Endothelial cell of umbilical vein (primary cell): ENCODE measurements around the gene IQGAP3. TPM values are rescaled to one million over a fixed set of nuclear protein-coding genes. Genes with fewer than 3 reads are reported as not detected.

Experiments
- BruUV-seq: library from RNA; stranded (reverse); fragments of 400-500 nt; replicated peaks from 2 replicates; lab custom pipeline; 2021; lab: Mats Ljungman, UMichigan
- CTCF ChIA-PET: fragments of 300-600, 350-600 bp; sonication (Branson Sonifier 250); formaldehyde crosslinking; loops from one replicate; lab custom pipeline; 2021; ENCODE audit warnings: antibody characterized with exemption, inconsistent platforms; lab: Charles Lee
- POLR2A ChIA-PET: fragments of 300-600, 350-600 bp; sonication (Branson Sonifier 250); formaldehyde crosslinking; loops from one replicate; lab custom pipeline; 2021; ENCODE audit warnings: antibody characterized with exemption, inconsistent platforms; lab: Charles Lee
- DNase-seq: peaks from one replicate; pipeline ENCODE4 v3.0.0-alpha.2; 2011; ENCODE audit warnings: low read depth, low spot score
- FAIRE-seq: peaks from 2 replicates; lab custom pipeline; 2011; peaks lifted over from hg19 to GRCh38; lab: Jason Lieb, UNC
- H2AFZ ChIP-seq: 2 replicates; pipeline ENCODE4 v1.6.0; 2012; ENCODE audit warnings: low read depth, low read length, control low read depth, inconsistent platforms
- H3K27ac ChIP-seq: 2 replicates; pipeline ENCODE4 v1.5.1; 2011; ENCODE audit warnings: low read depth, mild to moderate bottlenecking, control low read depth, low read length, moderate library complexity; ENCODE audit not compliant: insufficient read depth
- H3K27me3 ChIP-seq, 2 experiments: 2 replicates each; pipeline versions ENCODE4 v1.6.0 to v1.6.1; 2011; ENCODE audit warnings: low read length in 2 of 2, mixed read lengths in 1 of 2; ENCODE audit not compliant: control insufficient read depth in 2 of 2, insufficient read depth in 2 of 2
- H3K36me3 ChIP-seq, 2 experiments: 2 replicates in 1 of 2; 3 replicates in 1 of 2; pipeline ENCODE4 v1.5.1; 2011; ENCODE audit warnings: low read length in 2 of 2, mild to moderate bottlenecking in 1 of 2, moderate library complexity in 1 of 2; ENCODE audit not compliant: control insufficient read depth in 2 of 2, insufficient read depth in 2 of 2; ENCODE audit errors: extremely low read depth in 1 of 2
- H3K4me1 ChIP-seq: 3 replicates; pipeline ENCODE4 v1.5.1; 2011; ENCODE audit warnings: mild to moderate bottlenecking, low read length; ENCODE audit not compliant: control insufficient read depth, insufficient read depth; ENCODE audit errors: extremely low read depth
- H3K4me2 ChIP-seq: 2 replicates; pipeline ENCODE4 v1.6.1; 2011; ENCODE audit warnings: low read length, control low read depth, mixed read lengths; ENCODE audit not compliant: insufficient read depth
- H3K4me3 ChIP-seq, 3 experiments: fragments of 200-600 bp in 1 of 3; sonication (generic), shearing (Covaris generic) in 1 of 3; replicated peaks in 1 of 3; 2 replicates each; pipeline ENCODE4 v1.5.1; 2011 to 2016; ENCODE audit warnings: control low read depth in 3 of 3, low read length in 3 of 3, mild to moderate bottlenecking in 2 of 3, inconsistent platforms in 1 of 3, low read depth in 1 of 3, moderate library complexity in 1 of 3; ENCODE audit not compliant: insufficient read depth in 1 of 3
- H3K79me2 ChIP-seq: 2 replicates; pipeline ENCODE4 v1.6.0; 2012; ENCODE audit warnings: low read length, inconsistent platforms; ENCODE audit not compliant: control insufficient read depth, insufficient read depth
- H3K9ac ChIP-seq: replicated peaks from 2 replicates; pipeline ENCODE3; 2011; ENCODE audit warnings: low read length, control low read depth; ENCODE audit not compliant: insufficient read depth; ENCODE audit errors: extremely low read depth
- H3K9me1 ChIP-seq: replicated peaks from 3 replicates; pipeline ENCODE4 v1.6.0; 2011; ENCODE audit warnings: mild to moderate bottlenecking, low read length; ENCODE audit not compliant: control insufficient read depth, insufficient read depth; ENCODE audit errors: extremely low read depth
- H3K9me3 ChIP-seq: replicated peaks from 2 replicates; pipeline ENCODE4 v1.5.1; 2012; ENCODE audit warnings: low read length, inconsistent platforms; ENCODE audit not compliant: control insufficient read depth, insufficient read depth
- H4K20me1 ChIP-seq: replicated peaks from 2 replicates; pipeline ENCODE3; 2011; ENCODE audit warnings: mild to moderate bottlenecking, low read length; ENCODE audit not compliant: control insufficient read depth, insufficient read depth; ENCODE audit errors: extremely low read depth
- CTCF ChIP-seq, 2 donors: IDR thresholded peaks; 1 replicate in 1 of 2; 2 replicates in 1 of 2; pipeline ENCODE4 v1.5.1; 2011; ENCODE audit warnings: low read length in 2 of 2, mild to moderate bottlenecking in 2 of 2, moderate library complexity in 2 of 2, control low read depth in 1 of 2, inconsistent platforms in 1 of 2, low read depth in 1 of 2; ENCODE audit not compliant: insufficient read depth in 1 of 2; ENCODE audit errors: extremely low read depth in 1 of 2
- EZH2 ChIP-seq: IDR thresholded peaks from 2 replicates; pipeline ENCODE4 v1.6.1; 2012; ENCODE audit warnings: borderline replicate concordance, low read depth, mild to moderate bottlenecking, moderate library complexity, low read length, inconsistent platforms; ENCODE audit not compliant: severe bottlenecking
- FOS ChIP-seq: IDR thresholded peaks from 2 replicates; pipeline ENCODE4 v1.6.1; 2011; ENCODE audit warnings: mild to moderate bottlenecking, low read length, moderate library complexity, borderline replicate concordance; ENCODE audit not compliant: insufficient read depth
- GATA2 ChIP-seq: IDR thresholded peaks from 2 replicates; pipeline ENCODE4 v1.7.0; 2011; ENCODE audit warnings: low read depth, mild to moderate bottlenecking, moderate library complexity, mixed read lengths, low read length; ENCODE audit not compliant: insufficient read length, insufficient read depth
- JUN ChIP-seq: IDR thresholded peaks from 2 replicates; pipeline ENCODE4 v1.6.1; 2011; ENCODE audit warnings: borderline replicate concordance, low read depth; ENCODE audit not compliant: insufficient read length, insufficient read depth
- MAX ChIP-seq: IDR thresholded peaks from 2 replicates; pipeline ENCODE4 v1.6.1; 2011; ENCODE audit not compliant: insufficient read depth, insufficient read length
- MYC ChIP-seq: IDR thresholded peaks from one replicate; pipeline ENCODE4 v1.6.1; 2011; ENCODE audit warnings: mild to moderate bottlenecking, low read depth, low read length
- POLR2A ChIP-seq: IDR thresholded peaks from 2 replicates; pipeline ENCODE4 v1.6.1; 2012; ENCODE audit warnings: low read depth, mild to moderate bottlenecking, control low read depth, low read length
- POLR2AphosphoS5 ChIP-seq: IDR thresholded peaks from 2 replicates; pipeline ENCODE4 v1.6.1; 2012; ENCODE audit warnings: low read depth, mild to moderate bottlenecking, control low read depth, low read length, moderate library complexity; ENCODE audit not compliant: insufficient read depth
- dilution Hi-C: fragments of 300-500 bp; cut with MboI; formaldehyde crosslinking; loops from one replicate; pipeline ENCODE4 v1.15.0; 2019; ENCODE audit warnings: low sequenced_read_pairs; ENCODE audit not compliant: extremely low pct_ligation_motif_present
- intact Hi-C: fragments of 100-400 bp; cut with micrococcal nuclease; formaldehyde crosslinking; loops from one replicate; pipeline ENCODE4 v1.10.0; 2022
- polyA plus RNA-seq, 4 experiments: library from polyadenylated mRNA; depleted of rRNA in 3 of 4; stranded (reverse) in 3 of 4; unstranded in 1 of 4; fragments of >200 nt; gene quantifications; 2 replicates each; pipeline versions ENCODE4 v1.2.1 to v1.2.3, GENCODE V29; 2011 to 2012; ENCODE audit warnings: missing spikeins in 1 of 4
- total RNA-seq: library from RNA; stranded (reverse); gene quantifications from 2 replicates; pipeline ENCODE4 v1.2.3, GENCODE V29; 2021

The IQGAP3 gene
- total and polyA plus RNA-seq, 2 donors (not counting 3 experiments of a cell fraction or from before 2014, with no cell fraction given): 28.3 to 60.7 TPM

GRCh38 chr1:156498432-156499193 is 73.8 kb downstream of the IQGAP3 start:
- BruUV-seq: no TSS peak
- no peak overlapping the region for H2AFZ ChIP-seq
- intact Hi-C loops: loop anchor here (1.0 kb wide), 1 partner anchor 8 kb away; no protein-coding TSS in a partner anchor

More at GRCh38 chr1:156498432-156499193, 73.8 kb downstream of the IQGAP3 start:
- peak; percentile 86 for DNase-seq
- CTCF ChIA-PET: interaction anchor here (1.0 to 6.1 kb wide), 7 partner anchors 8 to 113 kb away, joined by 3 to 149 read pairs (median 4); no protein-coding TSS in a partner anchor
- Histone ChIP-seq H3K9ac (peak overlapping the region; percentile 84), H3K27ac (peak overlapping the region; percentile 65), H3K9me1 (no peaks in the 10 kb centered on the region), H4K20me1 (no peaks in the 10 kb centered on the region), H3K9me3 (no peaks in the 10 kb centered on the region), H3K79me2 (peaks cover 68% of the 10 kb centered on the region), H3K4me2 (peak overlapping the region; percentile 43), H3K27me3 (no peaks in the 10 kb centered on the region), H3K4me1 (peaks cover 52% of the 10 kb centered on the region), H3K4me3 (peak overlapping the region; percentile 53 to 95 (median 84)), H3K36me3 (peaks cover 0 to 5% of the 10 kb centered on the region in 2 experiments)
- dilution Hi-C loops: no loop called here
- FAIRE-seq: peak; percentile 98
- POLR2A ChIA-PET: no interaction called here
- TF ChIP-seq MAX (peak; percentile 50), EZH2 (no peak), GATA2 (no peak), POLR2AphosphoS5 (peak; percentile 81), CTCF (IDR thresholded peaks at IDR 0.05; ENCODE audit: extremely low read depth in 1 of 2, insufficient read depth in 1 of 2, low read depth in 1 of 2, low read length in 2 of 2) (no peak), POLR2A (peak; percentile 84), JUN (no peak), FOS (no peak), MYC (peak; percentile 54)
